ENCODE data around the gene MRPS23. TPM values are rescaled to one million over a fixed set of nuclear protein-coding genes. Genes with fewer than 3 reads are reported as not detected.

MRPS23 gene
- polyA plus RNA-seq, 3 donors, result 60.3 to 68.4 (median 63.6) TPM

DNA sequence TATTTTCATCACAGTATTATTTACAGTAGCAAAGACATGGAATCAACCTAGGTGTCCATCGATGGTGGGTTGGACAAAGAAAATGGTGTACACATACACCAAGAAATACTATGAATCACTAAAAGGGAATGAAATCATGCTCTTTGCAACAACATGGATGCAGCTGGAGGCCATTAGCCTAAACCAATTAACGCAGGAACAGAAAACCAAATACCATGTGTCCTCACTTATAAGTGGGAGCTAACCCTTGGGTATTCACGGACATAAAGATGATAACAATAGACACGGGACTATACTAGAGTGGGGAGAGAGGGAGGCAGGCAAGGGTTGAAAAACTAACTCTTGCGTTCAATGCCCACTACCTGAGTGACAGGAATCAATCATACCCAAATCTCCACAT, 41.0 kb downstream of the MRPS23 start:
- no peak for DNase-seq (ENCODE audit: low read depth in 3 of 3, low spot score in 2 of 3)

- DNase-seq (ENCODE audit: low read depth in 3 of 3, low spot score in 2 of 3), result no peak
Observed at GRCh38 chr17:57806167-57806830, 43.5 kb downstream of the MRPS23 start.

- no peak for DNase-seq (ENCODE audit: low read depth in 3 of 3, low spot score in 2 of 3)
Observed at GRCh38 chr17:57803021-57803420, 46.8 kb downstream of the MRPS23 start.

DNA sequence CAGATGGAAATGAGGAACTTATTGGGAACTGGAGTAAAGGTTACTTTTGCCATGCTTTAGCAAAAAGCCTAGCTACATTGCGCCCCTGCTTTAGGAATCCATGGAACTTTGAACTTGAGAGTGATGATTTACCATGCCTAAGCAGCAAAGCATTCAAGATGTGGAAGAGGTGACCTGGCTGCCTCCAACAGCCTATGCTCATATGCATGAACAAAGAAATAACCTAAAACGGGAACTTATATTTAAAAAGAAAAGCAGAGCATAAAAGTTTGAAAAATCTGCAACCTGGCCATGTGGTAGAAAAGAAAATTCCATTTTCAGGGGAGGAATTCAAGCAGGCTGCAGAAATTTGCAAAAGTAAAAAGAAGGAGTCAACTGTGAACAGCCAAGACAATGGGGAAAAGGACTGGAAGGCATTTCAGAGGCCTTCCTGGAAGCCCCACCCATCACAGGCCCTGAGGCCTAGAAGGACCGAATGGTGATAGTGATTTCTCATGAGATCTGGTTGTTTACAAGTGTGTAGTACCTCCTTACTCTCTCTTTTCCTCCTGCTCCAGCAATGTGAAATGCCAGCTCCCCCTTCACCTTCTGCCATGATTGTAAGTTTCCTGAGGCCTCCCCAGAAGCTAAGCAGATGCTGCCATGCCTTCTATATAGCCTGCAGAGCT, 48.7 kb downstream of the MRPS23 start:
- no peak for DNase-seq (ENCODE audit: low read depth in 3 of 3, low spot score in 2 of 3)

DNA sequence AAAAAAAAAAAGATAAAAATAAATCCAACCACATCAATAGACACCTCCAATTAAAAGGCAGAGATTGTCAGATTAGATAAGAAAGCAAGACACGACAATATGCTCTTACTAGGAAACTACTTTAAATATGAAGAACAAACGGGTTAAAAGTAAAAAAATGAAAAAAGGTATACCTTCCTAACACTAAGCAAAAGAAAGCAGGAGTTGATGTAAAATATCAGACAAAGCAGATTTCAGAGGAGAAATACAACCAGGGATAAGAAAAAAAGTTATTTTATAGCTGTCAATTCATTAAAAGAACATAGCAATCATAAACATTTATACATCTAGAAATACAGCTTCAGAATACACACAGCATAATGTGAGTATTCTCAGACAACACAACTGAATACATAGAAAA, 55.0 kb downstream of the MRPS23 start:
- DNase-seq (ENCODE audit: low read depth in 3 of 3, low spot score in 2 of 3), result no peak

DNA sequence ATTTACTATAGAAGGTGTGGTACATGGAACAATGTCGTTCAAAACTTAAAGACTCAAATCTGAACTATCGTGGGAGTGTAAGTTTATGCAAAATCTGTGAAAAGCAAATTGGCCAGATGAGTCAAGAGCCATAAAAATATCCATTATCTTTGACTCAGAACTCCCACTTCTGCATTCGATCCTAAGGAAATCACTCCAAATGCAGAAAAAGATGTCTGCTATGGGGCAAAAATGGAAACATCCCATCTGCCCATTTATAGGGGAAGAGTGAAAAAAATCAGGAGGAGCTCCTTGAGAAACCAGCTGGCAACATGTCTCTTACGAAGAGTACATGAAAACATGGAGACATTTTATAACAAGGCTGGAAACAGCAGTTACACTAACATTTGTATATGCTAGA, 61.1 kb downstream of the MRPS23 start:
- no peak for DNase-seq (ENCODE audit: low read depth in 3 of 3, low spot score in 2 of 3)

GRCh38 chr17:57785022-57785421, 64.8 kb downstream of the MRPS23 start:
- DNase-seq (ENCODE audit: low read depth in 3 of 3, low spot score in 2 of 3), result peak; percentile 53 to 56 (median 54)

Other genes with a start within 250 kb of the MRPS23 start
- gene CCDC182, start 104.7 kb downstream of the MRPS23 start, polyA plus RNA-seq (ENCODE audit: insufficient read length in 3 of 3), result not detected
- gene CUEDC1, start 105.4 kb upstream of the MRPS23 start, polyA plus RNA-seq (ENCODE audit: insufficient read length in 3 of 3), result 10 to 100 TPM; 40.4 to 43.4 (median 42.7) TPM
- gene VEZF1, start 138.2 kb upstream of the MRPS23 start, polyA plus RNA-seq (ENCODE audit: insufficient read length in 3 of 3), result 100 to 1,000 TPM; 106 to 110 (median 107) TPM
- 100 to 1,000 TPM; 403 to 437 (median 436) TPM for gene SRSF1, start 157.2 kb upstream of the MRPS23 start, polyA plus RNA-seq (ENCODE audit: insufficient read length in 3 of 3)
- 10 to 100 TPM; 84.2 to 84.8 (median 84.4) TPM for gene DYNLL2, start 233.4 kb upstream of the MRPS23 start, polyA plus RNA-seq (ENCODE audit: insufficient read length in 3 of 3)

All from right renal cortex interstitium (tissue), 3 donors.